HG03354 (cell line): ENCODE data around the gene PRR29.
A peak's percentile ranks its signal among the peaks of the same experiment; 100 is the strongest.

ENCODE experiments used
- ATAC-seq: cut with Tn5 transposase; IDR thresholded peaks from one replicate; pipeline ENCODE4 v1.9.1; 2021; ENCODE audit warnings: mild to moderate bottlenecking; ENCODE audit not compliant: unreplicated experiment, poor library complexity, severe bottlenecking

The PRR29 gene

GRCh38 chr17:63998050-63998720 is at the start of gene PRR29:
Gene PRR29, plus strand, starts transcription at chr17:63998351. Its CDS starts 14 bp downstream, at chr17:63998365.
- peak; percentile 71 for ATAC-seq

- ATAC-seq: no peak
These were observed 49.6 kb upstream of the PRR29 start for GRCh38 chr17:63948521-63948920.

GRCh38 chr17:63949576-63950250 is 48.4 kb upstream of the PRR29 start:
- ATAC-seq: no peak

GRCh38 chr17:63950940-63951907 is 46.9 kb upstream of the PRR29 start:
- no peak for ATAC-seq

GRCh38 chr17:63954402-63955063 is 43.6 kb upstream of the PRR29 start:
- peak; percentile 67 for ATAC-seq

GRCh38 chr17:63955232-63955631 is 42.9 kb upstream of the PRR29 start:
- no peak for ATAC-seq

GRCh38 chr17:63955791-63956190 is 42.4 kb upstream of the PRR29 start:
- ATAC-seq: no peak

- ATAC-seq: no peak
These were observed 41.7 kb upstream of the PRR29 start for GRCh38 chr17:63956296-63956920.

GRCh38 chr17:63960006-63960405 is 38.1 kb upstream of the PRR29 start:
- no peak for ATAC-seq

GRCh38 chr17:63960430-63960829 is 37.7 kb upstream of the PRR29 start:
- ATAC-seq: no peak

GRCh38 chr17:63961355-63962212 is 36.6 kb upstream of the PRR29 start:
- no peak for ATAC-seq

GRCh38 chr17:63962298-63962744 is 35.8 kb upstream of the PRR29 start:
- ATAC-seq: no peak

- ATAC-seq: no peak
These were observed 35.0 kb upstream of the PRR29 start for GRCh38 chr17:63963123-63963522.

GRCh38 chr17:63966646-63967264 is 31.4 kb upstream of the PRR29 start:
- peak; percentile 65 for ATAC-seq

GRCh38 chr17:63967953-63968352 is 30.2 kb upstream of the PRR29 start:
- no peak for ATAC-seq

- no peak for ATAC-seq
These were observed 28.9 kb upstream of the PRR29 start for GRCh38 chr17:63969278-63969677.

- ATAC-seq: no peak
These were observed 25.4 kb upstream of the PRR29 start, which contains the start of gene SCN4A for GRCh38 chr17:63972796-63973195. Gene SCN4A, minus strand, starts transcription at chr17:63972918. Its CDS starts 77 bp downstream, at chr17:63972841.

- ATAC-seq: no peak
These were observed 24.9 kb upstream of the PRR29 start for GRCh38 chr17:63973247-63973646.
